COLO829 (cell line): ENCODE data around the gene PRKCSH.
"Not testable (repeated sequence)": the region's sequence is repeated elsewhere in the genome, so short reads cannot be mapped to it uniquely, and the experiment has no call there.

Source experiments
- DNase-seq: peaks from one replicate; pipeline ENCODE4 v3.0.0; 2012; ENCODE audit warnings: low spot score

Gene PRKCSH

DNA sequence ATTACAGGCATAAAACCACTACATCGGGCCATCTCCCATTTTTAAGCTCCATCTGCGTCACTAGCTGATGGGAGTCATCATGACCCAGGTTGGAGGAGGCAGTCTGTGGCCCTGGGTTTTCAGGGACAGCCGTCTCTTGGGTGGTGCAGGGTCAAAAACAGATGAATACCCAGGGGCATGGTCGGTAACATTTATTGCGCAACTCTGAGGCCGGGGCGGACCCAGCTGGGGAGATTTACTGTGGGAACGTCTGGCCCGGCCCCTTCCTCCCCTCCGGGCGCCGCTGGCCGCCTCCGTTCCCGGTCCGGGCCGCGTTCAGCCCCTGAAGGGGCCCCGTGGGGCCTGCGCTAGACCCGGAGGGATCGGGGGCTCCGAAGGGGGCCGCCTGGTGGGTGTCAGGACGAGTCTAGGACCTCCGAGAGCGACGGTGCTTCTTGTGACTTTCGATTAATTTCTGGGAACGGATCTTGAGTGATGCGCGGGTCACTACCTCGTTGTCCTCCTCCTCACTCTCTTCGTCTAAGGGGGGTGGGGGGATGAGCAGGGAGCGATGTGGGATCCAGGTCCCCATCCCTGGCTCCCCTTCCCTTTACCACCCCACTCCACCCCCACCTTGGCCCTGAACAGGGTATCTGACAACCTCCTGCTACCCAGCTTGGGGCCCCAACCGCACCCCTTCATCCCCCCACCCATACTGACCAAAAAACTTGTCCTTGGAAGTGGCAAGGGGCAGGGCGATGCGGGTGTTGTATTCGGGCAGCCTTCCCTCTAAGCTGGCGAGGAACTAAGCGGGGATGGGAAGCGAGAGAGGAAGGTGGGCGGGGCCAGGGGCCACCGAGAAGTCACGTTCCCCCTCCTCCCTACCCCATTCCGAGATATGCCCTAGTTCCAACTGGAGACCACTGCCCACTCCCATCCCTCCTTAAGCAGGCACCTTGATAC lies 14.7 kb upstream of the PRKCSH start:
- no peak for DNase-seq

DNA sequence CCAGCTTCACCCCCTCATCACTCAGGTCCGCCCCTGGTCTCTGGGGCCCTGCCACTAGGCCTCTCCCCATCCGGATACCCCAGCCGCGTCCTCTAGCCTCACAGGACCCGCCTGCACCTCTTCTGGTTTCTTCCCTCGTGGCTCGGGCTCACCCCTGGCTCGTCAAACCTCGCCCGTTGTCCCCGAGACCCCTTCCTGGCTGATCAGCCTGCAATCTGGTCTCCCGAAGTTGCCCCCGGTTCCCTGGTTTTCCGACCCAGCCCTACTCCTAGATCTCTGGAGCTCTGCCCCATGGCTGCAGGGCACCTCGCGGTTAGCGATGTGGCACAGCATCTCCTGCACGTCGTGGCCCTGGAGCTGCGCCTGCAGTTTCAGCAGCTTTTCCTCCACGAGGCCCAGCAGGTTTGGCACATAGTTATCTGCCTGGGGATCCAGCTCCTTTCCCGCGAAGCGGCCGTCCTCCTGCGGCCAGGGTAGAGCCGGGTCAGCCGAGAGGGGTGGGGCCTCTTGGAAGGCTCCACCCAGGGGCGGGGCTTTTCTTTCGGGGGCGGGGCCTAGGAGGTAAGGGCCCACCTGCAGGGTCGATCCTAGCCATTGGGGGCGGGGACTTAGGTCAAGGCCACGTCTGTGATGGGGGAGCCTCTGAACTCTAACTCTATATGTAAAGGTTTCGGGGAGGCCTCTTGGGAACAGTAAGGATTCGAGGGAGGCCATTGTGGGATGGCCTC lies 13.9 kb upstream of the PRKCSH start:
- peak; percentile 53 for DNase-seq

DNA sequence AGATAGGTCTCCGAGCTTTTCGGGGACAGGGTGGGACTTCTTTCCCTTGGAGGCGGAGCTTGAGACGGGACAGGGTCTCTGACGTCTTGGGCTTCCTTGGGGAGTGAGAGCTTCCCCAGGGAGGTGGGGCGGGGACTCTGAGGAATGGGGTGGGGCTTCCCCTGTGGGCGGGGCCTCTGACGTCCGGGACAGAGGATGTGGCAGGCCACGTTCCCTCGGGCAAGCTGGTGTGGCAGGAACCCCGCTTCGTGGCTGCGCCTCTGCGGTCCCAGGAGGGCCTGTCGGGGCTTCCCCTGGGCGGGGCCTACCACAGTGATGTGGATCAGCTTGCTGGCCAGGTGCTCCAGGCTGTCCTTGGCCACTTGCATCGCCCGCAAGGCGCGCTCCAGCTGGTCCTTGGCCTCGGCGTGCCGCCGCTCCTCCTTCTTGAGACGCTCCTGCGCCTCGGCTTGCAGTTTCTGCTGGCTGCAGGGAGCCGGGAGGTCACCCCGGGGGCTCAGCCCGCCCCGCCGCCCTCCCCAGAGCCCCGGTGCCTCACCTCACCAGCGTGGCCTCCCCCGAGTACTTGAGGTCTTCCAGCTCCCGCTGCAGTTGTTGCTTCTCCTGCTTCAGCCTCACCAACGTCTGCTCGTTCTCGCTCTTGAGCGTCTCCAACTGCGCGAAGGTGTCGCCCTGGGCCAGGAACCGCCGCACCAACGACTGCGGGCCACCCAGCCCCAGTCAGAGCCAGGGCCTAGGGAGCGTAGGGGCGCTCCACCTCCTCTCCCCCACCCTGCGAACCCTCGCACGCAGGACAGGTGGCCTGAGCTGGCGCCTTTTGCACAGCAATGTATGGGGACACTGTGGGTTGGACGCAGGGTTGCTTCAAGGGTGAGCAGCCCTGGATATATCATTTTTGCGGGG lies 13.0 kb upstream of the PRKCSH start:
- peak; percentile 79 for DNase-seq

DNA sequence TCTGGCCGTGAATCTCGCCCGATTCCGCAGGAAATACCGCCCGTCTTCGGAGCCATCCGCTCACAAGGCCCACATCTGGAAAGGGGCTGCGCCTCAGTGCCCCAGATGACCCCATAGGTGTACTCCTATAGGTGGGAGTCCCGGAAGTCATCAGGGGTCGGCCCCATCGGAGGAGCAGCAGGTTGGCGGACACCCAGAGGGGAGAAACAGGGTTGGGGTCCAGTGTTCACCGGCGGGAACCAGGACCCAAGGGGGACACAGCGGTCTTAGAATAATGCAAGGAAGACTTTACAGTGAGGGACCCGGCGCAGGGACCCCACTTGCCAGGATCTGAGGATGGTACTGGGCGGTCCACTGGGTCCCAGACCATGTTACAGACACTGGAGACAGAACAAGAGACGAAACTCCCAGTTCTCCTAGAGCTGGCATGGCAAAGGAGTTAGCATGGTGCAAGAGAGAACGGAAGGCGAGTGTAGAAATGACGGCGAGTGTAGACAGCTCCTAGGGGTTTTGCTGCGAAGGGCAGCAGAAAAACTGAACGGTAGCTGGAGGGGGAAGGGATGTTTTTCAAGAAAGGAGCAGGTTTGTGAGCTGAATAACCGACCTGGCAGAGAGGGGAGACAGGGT lies 12.2 kb upstream of the PRKCSH start:
- no peak for DNase-seq

DNA sequence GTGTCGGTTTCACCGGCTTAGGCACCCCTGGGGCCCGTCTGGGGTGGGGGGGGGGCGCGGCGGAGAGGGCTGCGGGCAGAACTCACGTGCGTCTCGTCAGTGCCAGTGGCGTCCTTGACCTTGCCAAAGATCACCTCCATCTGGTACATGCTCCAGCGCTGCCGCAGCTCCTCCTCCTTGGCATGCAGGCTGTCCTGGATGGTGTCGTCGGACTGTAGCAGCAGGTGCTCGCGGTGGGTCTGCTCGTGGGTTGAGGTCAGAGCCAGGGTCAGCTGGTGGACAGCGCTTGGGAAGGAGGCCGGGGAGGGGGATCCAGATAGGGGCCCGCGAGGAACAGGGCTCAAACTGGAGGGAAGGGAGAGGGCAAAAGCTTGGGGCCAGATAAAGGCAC lies 11.6 kb upstream of the PRKCSH start:
- no peak for DNase-seq

DNA sequence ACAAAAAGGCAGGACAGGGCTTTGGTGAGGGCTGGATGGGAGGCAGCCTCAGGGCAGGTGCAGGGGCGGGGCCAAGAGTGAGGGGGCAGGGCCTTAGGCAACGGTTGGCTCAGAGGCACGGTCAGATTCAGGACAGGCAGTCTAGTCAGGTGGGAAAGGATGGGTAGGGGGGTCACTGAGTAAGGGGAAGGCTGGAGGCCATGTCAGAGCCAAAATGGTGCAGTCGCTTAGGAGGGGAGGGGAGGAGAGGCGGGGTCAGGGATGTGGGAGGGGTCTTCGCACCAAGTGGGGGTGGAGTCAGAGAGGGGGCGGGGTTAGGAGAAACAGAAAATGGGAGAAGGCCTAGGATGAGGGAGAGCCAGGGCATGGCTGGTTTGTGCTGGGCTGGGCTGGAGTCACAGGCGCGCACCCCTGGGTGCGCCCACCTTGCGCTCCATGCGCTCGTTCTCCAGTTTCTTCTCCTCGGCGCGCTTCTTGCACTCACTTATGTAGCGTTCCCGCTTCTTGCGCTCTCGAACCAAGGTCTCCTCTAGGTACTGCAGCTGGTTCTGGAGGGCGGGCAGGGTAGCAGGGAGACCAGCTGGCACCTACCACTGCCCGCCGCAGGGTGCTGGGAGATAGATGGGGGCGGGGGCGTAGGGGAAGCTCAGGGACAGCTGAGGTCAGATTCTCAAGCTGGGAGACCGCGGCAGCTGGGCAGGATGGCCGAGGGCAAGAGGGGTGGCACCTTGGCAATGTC lies 9.5 kb upstream of the PRKCSH start:
- DNase-seq, result no peak

DNA sequence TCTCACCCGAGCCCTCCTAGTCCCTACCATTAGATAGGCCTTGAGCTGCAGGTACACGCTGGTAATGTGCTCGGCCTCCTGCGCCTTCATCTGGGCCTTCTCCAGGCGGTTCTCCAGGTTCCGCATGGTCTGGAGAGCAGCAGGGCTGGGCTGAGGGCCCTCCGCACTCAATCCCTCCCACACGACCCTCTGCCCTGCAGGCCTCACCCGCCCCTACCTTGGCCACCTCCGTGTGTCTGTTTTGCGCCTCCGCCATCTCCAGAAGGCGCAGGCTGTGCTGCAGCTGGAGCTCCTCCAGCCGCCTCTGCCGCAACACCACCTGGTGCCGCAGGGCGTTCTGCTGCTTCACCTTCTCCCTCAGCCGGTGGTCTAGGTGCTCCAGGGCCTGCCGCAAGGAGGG lies 8.8 kb upstream of the PRKCSH start:
- no peak for DNase-seq

DNA sequence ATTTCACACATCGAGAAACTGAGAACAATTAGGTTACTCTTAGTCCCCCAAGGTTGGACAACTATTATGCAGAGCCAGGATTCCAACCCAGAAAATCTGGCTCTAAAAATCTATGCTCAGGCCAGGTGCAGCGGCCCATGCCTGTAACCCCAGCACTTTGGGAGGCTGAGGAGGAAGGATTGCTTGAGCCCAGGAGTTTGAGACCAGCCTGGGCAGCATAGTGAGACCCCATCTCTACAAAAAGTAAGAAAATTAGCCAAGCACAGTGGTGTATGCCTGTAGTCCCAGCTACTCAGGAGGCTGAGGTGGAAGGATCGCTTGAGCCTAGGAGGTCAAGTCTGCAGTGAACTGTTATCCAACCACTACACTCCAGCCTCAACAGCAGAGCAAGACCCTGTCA lies 1.9 kb upstream of the PRKCSH start:
- DNase-seq, result not testable (repeated sequence)

DNA sequence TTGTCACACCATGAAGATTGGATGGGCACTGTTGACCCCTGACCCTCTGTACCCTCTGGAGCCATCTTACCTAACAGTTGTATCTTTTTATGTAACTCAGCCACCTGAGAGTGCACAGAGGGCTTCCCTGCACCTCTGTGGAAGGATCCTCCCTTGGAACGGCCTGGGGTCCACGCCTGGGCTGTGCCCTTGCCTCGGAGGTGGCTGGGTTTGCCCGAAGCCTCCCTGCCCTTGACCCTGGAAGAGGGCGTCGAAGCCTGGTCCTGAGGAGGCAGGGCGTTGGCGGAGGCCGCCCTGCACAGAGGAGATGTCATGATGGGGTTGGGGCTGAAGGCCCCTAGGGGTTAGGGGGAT lies 755 bp upstream of the PRKCSH start:
- DNase-seq, result no peak

DNA sequence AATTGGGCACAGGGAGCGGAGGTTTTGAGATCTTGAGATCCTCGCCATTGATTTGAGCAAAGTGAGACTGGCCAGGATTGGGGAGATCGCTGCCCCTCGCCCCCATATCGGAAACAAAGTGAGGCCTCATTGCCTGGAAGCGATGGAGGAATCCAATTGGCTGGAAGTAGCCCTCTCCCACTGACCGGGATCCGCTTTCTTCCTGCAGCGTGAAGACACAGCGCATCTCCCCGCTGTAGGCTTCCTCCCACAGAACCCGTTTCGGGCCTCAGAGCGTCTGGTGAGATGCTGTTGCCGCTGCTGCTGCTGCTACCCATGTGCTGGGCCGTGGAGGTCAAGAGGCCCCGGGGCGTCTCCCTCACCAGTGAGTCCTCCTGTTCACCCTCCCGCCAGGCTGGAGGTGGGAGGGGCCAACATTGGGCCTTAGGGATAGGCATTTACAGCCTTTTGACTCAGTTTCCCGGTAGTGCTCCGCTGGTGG lies 438 bp downstream of the PRKCSH start:
- no peak for DNase-seq

DNA sequence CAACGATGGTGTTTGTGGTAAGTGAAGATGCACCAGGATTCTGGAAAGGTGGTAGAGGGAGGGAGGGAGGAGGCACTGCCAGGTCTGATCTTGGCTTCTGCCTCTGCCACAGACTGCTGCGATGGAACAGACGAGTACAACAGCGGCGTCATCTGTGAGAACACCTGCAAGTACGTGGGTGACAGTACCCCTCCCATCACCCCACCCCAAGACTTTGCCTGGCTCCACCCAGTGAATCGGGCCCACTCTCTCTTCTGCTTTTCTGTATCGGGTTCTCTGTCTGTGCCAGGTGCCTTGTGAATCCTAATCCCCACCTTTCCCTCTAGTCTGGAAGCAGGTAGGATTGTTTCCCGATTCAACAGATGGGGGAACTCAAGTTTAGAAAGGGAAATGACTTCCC lies 2.5 kb downstream of the PRKCSH start:
- DNase-seq, result no peak

DNA sequence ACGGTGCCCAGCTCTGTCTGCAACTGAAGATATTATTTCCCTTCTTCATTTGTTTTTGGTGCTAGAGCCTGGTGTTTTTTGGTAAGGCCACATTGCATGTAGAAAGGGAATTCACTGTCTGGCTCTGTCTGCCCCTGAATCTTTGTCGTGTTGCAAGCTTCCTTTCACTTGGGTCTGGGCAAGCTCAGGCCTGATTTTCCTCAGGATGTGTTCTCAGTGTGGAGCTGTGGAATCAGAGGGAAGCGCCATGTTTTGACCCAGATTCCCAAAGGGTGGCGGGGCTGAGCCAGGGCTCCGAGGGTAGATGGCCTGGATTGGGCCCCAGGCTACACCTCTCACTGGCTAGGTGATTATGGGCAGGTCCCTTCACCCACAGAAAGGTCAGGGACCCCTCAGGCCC lies 8.6 kb downstream of the PRKCSH start:
- DNase-seq, result no peak

DNA sequence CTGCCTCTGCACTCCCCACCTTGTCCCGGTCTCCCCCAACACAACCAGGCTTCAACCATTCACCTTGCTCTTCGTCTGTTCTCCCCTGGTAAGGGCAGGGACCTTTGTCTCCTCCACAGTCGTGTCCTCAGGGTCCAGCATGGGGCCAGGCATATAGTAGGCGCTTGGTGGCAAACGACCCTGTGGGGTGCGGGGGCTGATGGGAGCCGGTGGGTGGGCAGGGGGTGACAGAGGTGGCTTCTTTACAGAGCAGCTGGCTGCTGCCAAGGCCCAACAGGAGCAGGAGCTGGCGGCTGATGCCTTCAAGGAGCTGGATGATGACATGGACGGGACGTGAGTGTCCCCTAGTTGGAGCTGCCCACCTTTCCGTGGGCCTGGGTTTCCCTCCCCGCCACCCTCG lies 9.7 kb downstream of the PRKCSH start:
- no peak for DNase-seq

DNA sequence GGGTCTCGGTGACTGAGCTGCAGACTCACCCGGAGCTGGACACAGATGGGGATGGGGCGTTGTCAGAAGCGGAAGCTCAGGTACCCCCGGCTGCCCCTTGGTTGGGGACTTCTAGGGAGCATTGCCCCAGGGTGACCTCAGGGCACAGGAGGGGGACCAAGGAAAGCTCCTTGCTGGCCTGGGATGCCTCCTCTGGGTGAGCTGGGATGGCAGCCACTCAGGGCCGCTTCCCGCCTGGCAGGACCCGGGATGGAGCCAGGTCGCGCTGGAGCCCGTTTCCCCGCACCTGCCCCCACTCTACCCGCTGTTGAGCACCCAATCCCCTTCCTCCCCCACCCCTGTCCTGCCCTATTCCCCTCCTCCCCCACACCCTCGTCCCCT lies 10.8 kb downstream of the PRKCSH start:
- DNase-seq, result no peak

DNA sequence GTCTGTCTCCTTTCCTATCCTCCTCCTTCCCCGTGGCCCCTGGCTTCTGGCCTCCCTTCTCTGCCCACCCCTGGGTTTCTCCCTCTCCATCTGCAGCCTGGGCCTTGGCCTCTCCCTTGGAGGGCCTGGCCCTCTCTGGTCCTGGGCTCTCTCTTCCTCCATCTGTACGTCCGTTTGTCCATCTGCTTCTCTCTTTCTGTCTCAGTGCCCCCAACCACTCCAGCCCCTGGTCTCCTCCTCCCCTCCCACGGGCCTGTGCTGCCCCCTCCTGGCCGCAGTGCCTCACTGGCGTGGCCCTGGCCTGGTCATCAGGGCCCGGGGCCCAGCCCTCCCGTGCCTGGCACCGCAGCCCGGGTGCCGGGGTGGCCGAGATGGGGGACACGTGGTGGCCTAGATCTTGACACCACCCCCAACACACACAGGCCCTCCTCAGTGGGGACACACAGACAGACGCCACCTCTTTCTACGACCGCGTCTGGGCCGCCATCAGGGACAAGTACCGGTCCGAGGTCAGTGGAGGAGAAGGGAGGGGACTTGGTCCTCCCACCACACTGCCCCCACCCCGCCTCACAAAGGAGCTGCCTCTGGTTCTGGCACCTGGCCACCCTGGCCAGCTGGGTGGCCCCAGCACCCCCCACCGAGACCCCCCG lies 11.3 kb downstream of the PRKCSH start:
- no peak for DNase-seq

DNA sequence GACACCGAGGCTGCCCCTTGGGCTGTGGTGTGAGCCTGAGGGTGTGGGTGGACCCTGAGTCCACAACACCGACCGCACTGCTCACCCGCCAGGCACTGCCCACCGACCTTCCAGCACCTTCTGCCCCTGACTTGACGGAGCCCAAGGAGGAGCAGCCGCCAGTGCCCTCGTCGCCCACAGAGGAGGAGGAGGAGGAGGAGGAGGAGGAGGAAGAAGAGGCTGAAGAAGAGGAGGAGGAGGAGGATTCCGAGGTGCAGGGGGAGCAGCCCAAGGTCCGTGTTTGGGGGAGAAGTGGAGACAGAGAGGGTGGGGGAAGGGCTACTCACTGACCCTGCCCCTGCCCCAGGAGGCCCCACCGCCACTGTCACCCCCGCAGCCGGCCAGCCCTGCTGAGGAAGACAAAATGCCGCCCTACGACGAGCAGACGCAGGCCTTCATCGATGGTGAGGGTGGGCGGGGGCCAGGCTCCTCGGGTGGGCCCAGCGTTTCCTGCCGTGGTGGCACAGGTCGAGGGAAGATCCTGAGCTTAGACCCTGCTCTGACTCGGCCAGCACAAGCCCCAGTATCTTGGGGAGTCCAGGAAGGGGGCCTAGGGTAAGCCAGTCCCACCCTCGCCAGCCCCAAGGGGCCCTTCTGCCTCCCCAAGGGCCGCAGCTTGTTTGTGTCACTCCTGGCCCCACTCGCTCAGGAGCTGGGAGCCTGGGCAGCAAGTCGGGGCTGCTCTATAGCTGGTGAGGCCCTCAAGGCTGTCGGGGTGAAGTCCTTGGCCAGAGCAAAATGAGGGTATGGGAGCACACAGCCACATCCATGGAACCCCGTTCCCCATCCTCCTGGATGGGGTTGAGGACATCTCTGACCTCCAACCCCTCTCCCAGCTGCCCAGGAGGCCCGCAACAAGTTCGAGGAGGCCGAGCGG lies 12.2 kb downstream of the PRKCSH start:
- DNase-seq, result no peak

DNA sequence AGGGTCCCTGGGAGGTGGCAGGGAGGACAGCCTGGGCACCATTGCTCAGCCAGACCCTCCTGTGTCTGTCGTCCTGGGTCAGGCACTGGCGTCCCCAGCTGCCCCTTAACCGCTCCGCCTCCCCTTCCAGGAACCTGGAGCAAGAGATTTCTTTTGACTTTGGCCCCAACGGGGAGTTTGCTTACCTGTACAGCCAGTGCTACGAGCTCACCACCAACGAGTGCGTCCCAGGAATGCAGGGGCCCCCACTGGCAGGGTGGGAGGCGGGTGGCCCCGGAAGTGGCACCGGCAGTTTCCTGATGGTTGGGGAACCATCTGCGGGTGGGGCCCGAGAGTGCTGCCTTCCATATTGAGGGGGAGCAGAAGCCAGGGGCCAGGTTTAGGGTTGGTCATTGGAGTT lies 13.0 kb downstream of the PRKCSH start:
- DNase-seq, result no peak

DNA sequence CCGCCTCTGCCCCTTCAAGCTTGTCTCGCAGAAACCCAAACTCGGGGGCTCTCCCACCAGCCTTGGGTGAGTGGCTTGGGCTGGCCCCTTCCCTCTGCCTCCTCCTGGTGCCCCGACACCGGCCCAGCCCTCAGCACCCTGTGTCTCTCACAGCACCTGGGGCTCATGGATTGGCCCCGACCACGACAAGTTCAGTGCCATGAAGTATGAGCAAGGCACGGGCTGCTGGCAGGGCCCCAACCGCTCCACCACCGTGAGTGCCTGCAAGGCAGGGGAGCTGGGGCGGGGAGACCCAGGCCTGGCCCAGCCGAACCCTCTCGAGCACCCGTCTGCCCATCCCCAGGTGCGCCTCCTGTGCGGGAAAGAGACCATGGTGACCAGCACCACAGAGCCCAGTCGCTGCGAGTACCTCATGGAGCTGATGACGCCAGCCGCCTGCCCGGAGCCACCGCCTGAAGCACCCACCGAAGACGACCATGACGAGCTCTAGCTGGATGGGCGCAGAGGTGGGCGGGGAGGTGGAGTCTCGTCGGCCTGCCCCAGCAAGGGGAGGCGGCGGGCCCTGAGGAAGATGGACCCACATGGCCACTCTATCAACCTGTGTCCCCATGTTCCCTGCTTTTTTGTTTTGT lies 13.6 kb downstream of the PRKCSH start:
- no peak for DNase-seq
